Dedifferentiated amniotic fluid mesenchymal stem cell (primary cell): ENCODE results near the gene NELL2.
"Not testable (repeated sequence)": the region's sequence is repeated elsewhere in the genome, so short reads cannot be mapped to it uniquely, and the experiment has no call there.

ENCODE experiments used
- DNase-seq: peaks from one replicate; pipeline ENCODE4 v3.0.0-alpha.2; 2016; ENCODE audit errors: extremely low spot score

The NELL2 gene

GRCh38 chr12:44875954-44876543, at the start of gene NELL2:
TSS of gene NELL2 (minus strand) at chr12:44876315. CDS start at chr12:44875869, 446 bp downstream.
- DNase-seq, result no peak

- DNase-seq, result no peak
Observed at GRCh38 chr12:44921736-44922135, 45.6 kb upstream of the NELL2 start.

GRCh38 chr12:44917141-44917540, 41.0 kb upstream of the NELL2 start:
- no peak for DNase-seq

- no peak for DNase-seq
Observed at GRCh38 chr12:44915958-44916357, 39.8 kb upstream of the NELL2 start.

GRCh38 chr12:44904321-44904720, 28.2 kb upstream of the NELL2 start:
- DNase-seq, result no peak

GRCh38 chr12:44898108-44898507, 22.0 kb upstream of the NELL2 start:
- DNase-seq, result not testable (repeated sequence)

GRCh38 chr12:44889926-44890325, 13.8 kb upstream of the NELL2 start:
- no peak for DNase-seq

- DNase-seq, result no peak
Observed at GRCh38 chr12:44889162-44889561, 13.0 kb upstream of the NELL2 start.

GRCh38 chr12:44885902-44886301, 9.8 kb upstream of the NELL2 start:
- no peak for DNase-seq

- DNase-seq, result no peak
Observed at GRCh38 chr12:44881197-44881596, 5.1 kb upstream of the NELL2 start.

- DNase-seq, result no peak
Observed at GRCh38 chr12:44876544-44877410, 662 bp upstream of the NELL2 start.

- no peak for DNase-seq
Observed at GRCh38 chr12:44875417-44875953, 630 bp downstream of the NELL2 start.

- DNase-seq, result no peak
Observed at GRCh38 chr12:44874981-44875416, 1.1 kb downstream of the NELL2 start.

GRCh38 chr12:44873898-44874297, 2.2 kb downstream of the NELL2 start:
- no peak for DNase-seq

GRCh38 chr12:44869503-44869902, 6.6 kb downstream of the NELL2 start:
- DNase-seq, result no peak

- DNase-seq, result no peak
Observed at GRCh38 chr12:44863867-44864266, 12.2 kb downstream of the NELL2 start.

GRCh38 chr12:44859998-44860689, 16.0 kb downstream of the NELL2 start:
- no peak for DNase-seq

- no peak for DNase-seq
Observed at GRCh38 chr12:44858226-44858855, 17.8 kb downstream of the NELL2 start.

GRCh38 chr12:44852483-44852882, 23.6 kb downstream of the NELL2 start:
- DNase-seq, result no peak

- DNase-seq, result no peak
Observed at GRCh38 chr12:44851586-44851985, 24.5 kb downstream of the NELL2 start.

GRCh38 chr12:44848703-44849085, 27.4 kb downstream of the NELL2 start:
- DNase-seq, result no peak
